Stimulated activated naive CD8-positive, alpha-beta T cell treated with anti-CD3 and anti-CD28 coated beads, Interleukin-15, Interleukin-2, amounts not matched to agents 100 U/mL and 50 U/mL, for 24 hours (primary cell): Measurements from ENCODE around the gene TRPM2.

Source experiments
- ATAC-seq: fragments of 150-1000 bp; cut with Tn5 transposase; one replicate; pipeline ENCODE4 v1.10.0; 2021
- DNase-seq: peaks from one replicate; pipeline ENCODE4 v3.0.0; 2021

Gene TRPM2

DNA sequence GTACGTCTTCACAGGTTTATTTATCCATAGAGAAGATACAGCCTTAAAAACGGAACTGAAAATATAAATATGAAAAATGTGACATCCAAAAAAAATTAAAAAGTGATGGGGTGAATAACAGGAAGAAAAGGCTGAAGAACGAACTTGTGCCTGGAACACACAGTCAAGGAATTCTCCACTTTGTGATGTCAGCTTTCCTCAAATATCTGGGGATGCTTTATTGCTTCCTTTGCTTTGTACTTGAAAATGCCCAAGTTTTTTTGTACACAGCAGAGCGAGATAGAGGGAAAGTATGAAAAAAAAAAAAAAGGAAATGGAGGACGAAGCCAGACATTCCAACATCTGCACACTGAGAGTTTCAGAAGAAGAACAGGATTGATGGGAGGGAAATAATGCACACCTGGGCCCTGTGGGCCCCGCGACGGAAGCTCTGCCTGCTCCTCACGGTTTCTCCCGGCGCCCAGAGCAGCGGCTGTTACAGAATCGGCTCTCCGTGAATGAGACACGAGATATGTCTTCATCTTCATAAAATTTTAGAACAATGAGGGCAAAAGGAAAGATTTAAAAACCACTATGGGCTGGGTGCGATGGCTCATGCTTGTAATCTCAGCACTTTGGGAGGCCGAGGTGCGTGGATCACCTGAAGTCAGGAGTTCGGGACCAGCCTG is 91.9 kb downstream of the TRPM2 start:
- no peak for ATAC-seq
- DNase-seq, result no peak

- ATAC-seq, result no peak
- DNase-seq, result no peak
Measured at GRCh38 chr21:44448651-44449131, 95.3 kb downstream of the TRPM2 start.

- no peak for DNase-seq
Measured at GRCh38 chr21:44449473-44450363, 96.3 kb downstream of the TRPM2 start.

GRCh38 chr21:44450402-44450801 is 97.0 kb downstream of the TRPM2 start:
- ATAC-seq, result no peak

More at GRCh38 chr21:44449473-44450363, 96.3 kb downstream of the TRPM2 start:
- ATAC-seq, result no peak

GRCh38 chr21:44450999-44451398 is 97.6 kb downstream of the TRPM2 start:
- DNase-seq, result no peak
- no peak for ATAC-seq

More at GRCh38 chr21:44450402-44450801, 97.0 kb downstream of the TRPM2 start:
- DNase-seq, result no peak

- no peak for DNase-seq
- ATAC-seq, result no peak
Measured at GRCh38 chr21:44453120-44453519, 99.7 kb downstream of the TRPM2 start.

GRCh38 chr21:44454058-44454457 is 100.6 kb downstream of the TRPM2 start:
- no peak for DNase-seq
- ATAC-seq, result no peak

DNA sequence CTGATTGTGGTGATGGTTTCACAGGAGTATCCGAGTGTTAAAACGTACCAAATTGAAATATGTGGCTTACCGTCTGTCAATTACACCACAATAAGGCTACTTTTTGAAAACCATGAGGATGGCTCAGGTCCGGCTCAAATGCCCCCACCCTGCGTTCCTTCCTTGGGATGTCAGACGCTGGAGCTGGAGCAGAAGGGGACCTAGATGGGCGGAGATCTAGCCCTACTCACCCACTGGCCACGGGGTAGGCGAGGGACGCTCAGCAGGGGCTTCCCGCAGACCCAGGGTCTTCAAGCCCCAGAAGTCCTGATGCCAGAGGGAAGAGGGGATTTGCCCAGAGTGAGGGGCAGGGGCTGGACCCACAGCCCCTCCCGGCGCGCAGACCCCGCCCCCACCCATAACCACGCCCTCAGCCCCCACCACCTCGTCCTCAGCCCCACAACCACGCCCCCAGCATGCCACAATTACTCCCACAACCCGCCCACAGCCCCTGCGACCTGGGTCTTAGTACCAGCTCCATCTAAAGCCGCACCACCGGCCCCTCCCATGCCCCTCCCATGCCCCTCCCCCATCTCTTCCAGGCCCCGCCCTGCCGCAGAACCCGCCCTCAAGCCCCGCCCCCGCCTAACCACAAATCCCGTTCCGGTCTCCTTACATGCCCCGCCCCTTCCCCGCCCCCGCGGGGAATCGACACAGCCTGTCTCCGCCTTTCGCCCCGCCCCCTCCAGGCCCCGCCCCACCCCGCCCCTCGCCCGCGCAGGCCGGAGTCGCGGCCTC is 101.5 kb downstream of the TRPM2 start, which contains the start of gene LRRC3:
TSS of gene LRRC3 (plus strand) at position 764 of the 777 bp plus-strand sequence. CDS start 1,135 bp downstream, outside the sequence.
- DNase-seq, result peak; percentile 86
- ATAC-seq, result peak; percentile 68

- ATAC-seq (peak; percentile 40), DNase-seq (peak; percentile 42)
Measured at GRCh38 chr21:44455524-44456213, 102.2 kb downstream of the TRPM2 start.

- DNase-seq (no peak), ATAC-seq (no peak)
Measured at GRCh38 chr21:44456214-44456914, 102.9 kb downstream of the TRPM2 start.

DNA sequence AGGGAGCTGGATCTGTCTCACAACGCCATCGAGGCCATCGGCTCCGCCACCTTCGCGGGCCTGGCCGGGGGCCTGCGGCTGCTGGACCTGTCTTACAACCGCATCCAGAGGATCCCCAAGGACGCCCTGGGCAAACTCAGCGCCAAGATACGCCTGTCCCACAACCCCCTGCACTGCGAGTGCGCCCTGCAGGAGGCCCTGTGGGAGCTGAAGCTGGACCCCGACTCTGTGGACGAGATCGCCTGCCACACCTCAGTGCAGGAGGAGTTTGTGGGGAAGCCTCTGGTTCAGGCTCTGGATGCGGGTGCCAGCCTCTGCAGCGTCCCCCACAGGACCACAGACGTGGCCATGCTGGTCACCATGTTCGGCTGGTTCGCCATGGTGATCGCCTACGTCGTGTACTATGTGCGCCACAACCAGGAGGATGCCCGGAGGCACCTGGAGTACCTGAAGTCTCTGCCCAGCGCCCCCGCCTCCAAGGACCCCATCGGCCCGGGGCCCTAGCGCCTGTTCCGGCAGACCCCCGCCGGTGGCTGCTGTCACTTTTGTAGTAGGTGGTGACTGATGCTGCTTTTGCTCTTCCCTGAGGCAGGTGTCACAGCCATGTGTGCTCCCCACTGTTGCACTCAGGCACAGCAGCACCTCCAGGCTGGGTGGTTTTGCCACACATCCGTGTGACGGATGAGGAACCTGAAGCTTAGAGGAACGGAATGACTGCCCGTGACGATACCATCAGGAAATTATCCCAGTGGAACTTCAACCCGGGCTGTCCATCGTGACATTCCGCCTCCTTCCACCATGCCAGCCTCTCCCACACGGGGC is 103.7 kb downstream of the TRPM2 start:
- ATAC-seq, result no peak
- no peak for DNase-seq

- DNase-seq, result no peak
- ATAC-seq, result no peak
Measured at GRCh38 chr21:44458971-44459711, 105.7 kb downstream of the TRPM2 start.

GRCh38 chr21:44459712-44460440 is 106.5 kb downstream of the TRPM2 start:
- DNase-seq, result no peak

DNA sequence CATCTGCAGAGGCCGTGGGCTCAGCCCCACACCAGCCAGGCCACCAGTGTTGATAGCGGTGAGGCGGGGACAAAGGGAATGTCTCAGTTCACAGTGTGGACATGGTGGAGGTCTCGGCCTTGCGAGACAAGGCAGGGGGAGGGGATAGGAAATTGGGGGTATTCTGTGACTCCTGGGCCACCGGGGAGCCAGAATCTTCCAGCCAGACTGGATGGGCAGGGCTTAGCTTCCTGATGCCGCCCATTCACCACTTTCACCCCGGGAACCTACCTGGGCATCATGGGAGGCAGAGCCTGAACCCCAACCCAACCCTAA is 107.0 kb downstream of the TRPM2 start:
- ATAC-seq, result no peak
- no peak for DNase-seq

More at GRCh38 chr21:44459712-44460440, 106.5 kb downstream of the TRPM2 start:
- ATAC-seq, result no peak

DNA sequence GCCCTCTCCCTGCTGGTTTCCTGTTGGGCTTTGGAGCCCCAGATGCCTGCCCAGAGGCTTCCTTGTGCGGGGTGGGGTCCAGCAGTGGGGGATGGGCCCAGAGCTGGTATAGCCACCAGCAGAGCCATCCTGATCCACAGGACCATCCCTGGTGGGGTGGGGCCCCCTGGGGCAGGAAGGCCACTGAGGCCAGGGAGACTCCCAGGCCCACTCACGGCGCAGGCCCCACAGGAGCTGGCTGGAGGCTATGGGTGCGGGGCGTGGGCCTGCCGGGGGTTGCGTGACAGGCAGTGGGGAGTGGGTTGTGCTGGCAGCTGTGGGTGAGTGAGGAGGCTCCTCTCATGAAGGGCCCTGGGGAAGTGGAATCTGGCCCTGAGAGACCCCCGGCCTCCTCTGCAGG is 107.6 kb downstream of the TRPM2 start:
- DNase-seq (no peak), ATAC-seq (no peak)

DNA sequence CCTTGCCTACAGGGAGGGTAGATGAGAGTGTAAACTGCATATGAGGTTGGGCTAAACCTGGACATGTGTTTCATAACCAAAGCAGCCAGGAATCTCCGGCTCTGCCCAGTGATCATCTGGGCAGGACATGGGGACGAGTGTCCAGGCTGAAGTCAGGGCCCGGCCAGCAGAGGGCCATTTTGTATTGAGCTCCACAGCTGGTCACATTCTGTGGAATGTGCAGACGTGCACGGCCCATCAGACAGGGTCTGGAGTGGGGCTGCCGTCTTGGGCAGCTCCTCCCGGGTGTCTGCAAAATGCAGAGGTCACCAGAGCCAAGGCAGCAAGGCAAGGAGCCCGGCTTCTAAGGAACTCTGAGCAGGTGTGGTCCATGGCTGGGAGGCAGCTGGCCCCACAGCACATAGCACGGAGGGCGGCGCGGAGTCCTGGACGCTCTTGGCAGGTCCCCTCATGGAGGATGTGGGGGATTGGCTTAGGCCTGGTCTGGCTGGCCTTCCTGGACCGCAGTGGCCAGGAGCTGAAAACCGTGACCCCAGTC is 108.1 kb downstream of the TRPM2 start:
- no peak for ATAC-seq

DNA sequence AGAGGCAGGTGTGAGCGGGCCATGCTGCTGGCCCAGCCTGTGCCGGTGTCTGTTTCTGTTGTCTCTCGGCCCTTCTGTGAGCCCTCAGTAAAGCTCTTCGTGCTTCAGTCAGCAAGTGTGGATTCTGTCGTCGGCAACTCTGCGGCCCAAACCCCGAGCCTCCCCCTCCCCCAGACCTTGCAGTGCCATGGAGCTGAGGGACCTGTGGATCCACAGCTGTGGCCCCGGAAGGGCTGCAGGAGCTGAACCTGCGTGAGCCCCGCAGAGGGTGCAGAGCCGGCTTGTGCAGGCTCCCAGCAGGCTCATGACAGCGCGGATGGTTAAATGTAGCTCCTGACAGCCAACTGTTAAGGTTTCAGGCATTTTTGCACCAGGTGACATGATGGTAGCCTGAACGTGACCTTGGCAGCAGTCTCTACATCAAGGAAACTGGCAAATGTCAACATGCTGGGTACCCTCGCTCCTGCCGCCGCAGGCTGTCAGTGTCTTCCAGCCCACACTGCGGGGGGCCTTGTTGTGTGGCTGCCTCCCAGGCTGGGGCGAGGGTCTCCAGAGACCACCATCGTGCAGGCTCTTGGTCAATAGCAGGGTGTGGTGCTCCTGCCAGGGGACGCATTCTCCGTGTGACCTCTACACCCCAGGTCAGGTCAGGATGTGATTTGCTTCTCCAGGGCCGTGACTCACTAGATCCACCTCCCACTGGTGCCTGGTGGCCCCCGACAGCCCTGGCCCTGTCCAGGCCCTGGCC is 108.8 kb downstream of the TRPM2 start:
- ATAC-seq, result no peak
- no peak for DNase-seq

More for the DNA sequence above, 108.1 kb downstream of the TRPM2 start:
- DNase-seq, result no peak

DNA sequence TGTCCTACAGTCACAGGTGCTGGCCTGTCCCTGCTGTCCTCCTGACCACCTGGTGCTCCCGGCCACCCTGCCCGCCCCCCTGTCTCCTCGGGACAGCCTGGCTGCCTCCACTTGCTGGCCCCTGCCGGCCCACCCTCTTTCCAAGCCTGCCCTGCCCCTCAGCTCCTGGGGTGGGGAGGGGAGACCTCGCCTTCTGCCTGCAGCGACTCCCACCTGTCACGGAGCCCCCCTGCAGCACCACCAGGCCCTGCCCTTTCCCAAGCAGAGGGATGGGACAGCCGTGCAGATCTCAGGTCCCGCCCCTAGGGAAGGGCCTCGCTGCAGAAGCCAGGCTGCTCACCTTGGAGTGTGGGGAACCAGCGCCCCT is 109.4 kb downstream of the TRPM2 start:
- ATAC-seq (no peak), DNase-seq (no peak)
